GM18526 (cell line): ENCODE measurements around the gene NHLH2.

Experiments used
- POLR2A ChIP-seq: IDR thresholded peaks from 3 replicates; pipeline ENCODE4 v1.6.1; 2011; ENCODE audit not compliant: insufficient read length; ENCODE audit errors: extremely low read depth

Gene NHLH2

GRCh38 chr1:115827452-115828044 is 13.4 kb downstream of the NHLH2 start:
- no peak for TF ChIP-seq POLR2A

- TF ChIP-seq POLR2A = no peak
Measured at GRCh38 chr1:115826628-115827027, 14.3 kb downstream of the NHLH2 start.

- TF ChIP-seq POLR2A = no peak
Measured at GRCh38 chr1:115822117-115822516, 18.8 kb downstream of the NHLH2 start.

GRCh38 chr1:115815694-115816093 is 25.2 kb downstream of the NHLH2 start:
- TF ChIP-seq POLR2A = no peak

GRCh38 chr1:115814685-115815398 is 26.1 kb downstream of the NHLH2 start:
- no peak for TF ChIP-seq POLR2A

- no peak for TF ChIP-seq POLR2A
Measured at GRCh38 chr1:115813727-115814126, 27.2 kb downstream of the NHLH2 start.

GRCh38 chr1:115811140-115811828 is 29.6 kb downstream of the NHLH2 start:
- TF ChIP-seq POLR2A = no peak

GRCh38 chr1:115810609-115811008 is 30.3 kb downstream of the NHLH2 start:
- no peak for TF ChIP-seq POLR2A

GRCh38 chr1:115809847-115810246 is 31.1 kb downstream of the NHLH2 start:
- TF ChIP-seq POLR2A = no peak

- no peak for TF ChIP-seq POLR2A
Measured at GRCh38 chr1:115809076-115809475, 31.9 kb downstream of the NHLH2 start.

GRCh38 chr1:115807723-115808122 is 33.2 kb downstream of the NHLH2 start:
- TF ChIP-seq POLR2A = no peak

GRCh38 chr1:115805597-115805996 is 35.3 kb downstream of the NHLH2 start:
- no peak for TF ChIP-seq POLR2A

GRCh38 chr1:115802416-115802815 is 38.5 kb downstream of the NHLH2 start:
- no peak for TF ChIP-seq POLR2A

- TF ChIP-seq POLR2A = no peak
Measured at GRCh38 chr1:115797486-115797885, 43.4 kb downstream of the NHLH2 start.

- TF ChIP-seq POLR2A = no peak
Measured at GRCh38 chr1:115796897-115797296, 44.0 kb downstream of the NHLH2 start.

GRCh38 chr1:115796036-115796435 is 44.9 kb downstream of the NHLH2 start:
- no peak for TF ChIP-seq POLR2A
